HepG2 (cell line): ENCODE measurements around the gene TAB2. TPM values are rescaled to one million over a fixed set of nuclear protein-coding genes. Genes with fewer than 3 reads are reported as not detected.

Experiments used
- ATAC-seq: fragments of 200-7000 bp; cut with Tn5 transposase; 3 replicates; pipeline ENCODE4 v1.9.1; 2020; ENCODE audit warnings: mild to moderate bottlenecking, moderate library complexity
- BruUV-seq: library from RNA; stranded (reverse); fragments of 400-500 nt; replicated peaks from 2 replicates; lab custom pipeline; 2021; lab: Mats Ljungman, UMichigan
- CTCF ChIA-PET: fragments of 300-600 bp; formaldehyde crosslinking; extraction: SDS; loops from one replicate; lab custom pipeline; 2021; ENCODE audit warnings: low total read pairs, inconsistent platforms, low intra/inter-chr PET ratio; lab: Yijun Ruan, JAX
- POLR2A ChIA-PET: fragments of 350-600 bp; sonication (Branson Sonifier 250); formaldehyde crosslinking; loops from one replicate; lab custom pipeline; 2020; ENCODE audit warnings: antibody characterized with exemption, inconsistent platforms; lab: Yijun Ruan, JAX
- DNase-seq: peaks from one replicate; pipeline ENCODE4 v3.0.0-alpha.2; 2015; ENCODE audit warnings: low spot score
- FAIRE-seq: peaks from 3 replicates; lab custom pipeline; 2011; peaks lifted over from hg19 to GRCh38; lab: Jason Lieb, UNC
- H2AFZ ChIP-seq: one replicate; pipeline ENCODE4 v1.6.1; 2011; ENCODE audit warnings: low read length, inconsistent platforms
- H3K27ac ChIP-seq: fragments of 300-600 bp; 3 replicates; pipeline ENCODE4 v1.8.0; 2011; ENCODE audit warnings: mixed run types, mild to moderate bottlenecking, mixed read lengths, low read length, inconsistent platforms; ENCODE audit not compliant: insufficient read depth; ENCODE audit errors: extremely low read length
- H3K27me3 ChIP-seq, 2 experiments: fragments of 200-600 bp in 1 of 2; 2 replicates in 1 of 2; 3 replicates in 1 of 2; pipeline versions ENCODE4 v1.6.0 to v1.8.0; 2011; ENCODE audit warnings: low read length in 2 of 2, mild to moderate bottlenecking in 2 of 2, moderate library complexity in 2 of 2, inconsistent platforms in 1 of 2; ENCODE audit not compliant: insufficient read depth in 2 of 2, control insufficient read depth in 1 of 2
- H3K36me3 ChIP-seq, 2 experiments: fragments of 200-600 bp in 1 of 2; replicated peaks in 1 of 2; 2 replicates in 1 of 2; 3 replicates in 1 of 2; pipeline versions ENCODE4 v1.5.1 to v1.8.0; 2011; ENCODE audit warnings: low read length in 2 of 2, inconsistent platforms in 1 of 2; ENCODE audit not compliant: insufficient read depth in 2 of 2, control insufficient read depth in 1 of 2
- H3K4me1 ChIP-seq: 2 replicates; pipeline ENCODE4 v1.5.1; 2012; ENCODE audit warnings: low read length, inconsistent platforms; ENCODE audit not compliant: insufficient read depth
- H3K4me2 ChIP-seq: 2 replicates; pipeline ENCODE4 v1.6.0; 2011; ENCODE audit warnings: low read depth, low read length, inconsistent platforms
- H3K4me3 ChIP-seq, 3 experiments: fragments of 200-600 bp in 1 of 3; sonication (generic), shearing (Covaris generic) in 1 of 3; replicated peaks in 1 of 3; 2 replicates each; pipeline ENCODE4 v1.5.1; 2011 to 2016; ENCODE audit warnings: low read length in 3 of 3, inconsistent platforms in 2 of 3, low read depth in 2 of 3, mild to moderate bottlenecking in 2 of 3, control low read depth in 1 of 3, mixed read lengths in 1 of 3; ENCODE audit not compliant: insufficient read depth in 1 of 3
- H3K79me2 ChIP-seq: one replicate; pipeline ENCODE4 v1.6.1; 2011; ENCODE audit warnings: low read length, inconsistent platforms; ENCODE audit not compliant: insufficient read depth
- H3K9ac ChIP-seq: 2 replicates; pipeline ENCODE4 v1.6.0; 2011; ENCODE audit warnings: mild to moderate bottlenecking, low read depth, low read length, inconsistent platforms; ENCODE audit not compliant: insufficient read depth
- H3K9me3 ChIP-seq: 2 replicates; pipeline ENCODE4 v1.5.1; 2012; ENCODE audit warnings: mild to moderate bottlenecking, low read length
- H4K20me1 ChIP-seq: 2 replicates; pipeline ENCODE4 v1.6.0; 2011; ENCODE audit warnings: inconsistent platforms, mild to moderate bottlenecking, low read length, moderate library complexity; ENCODE audit not compliant: insufficient read depth
- ADNP ChIP-seq: sonication (generic); formaldehyde crosslinking; IDR thresholded peaks from 2 replicates; pipeline ENCODE4 v1.4.0; 2020; ENCODE audit warnings: missing genetic modification reagents
- ATF1 ChIP-seq: IDR thresholded peaks from 2 replicates; pipeline ENCODE4 v1.6.1; 2016; ENCODE audit warnings: mild to moderate bottlenecking, control low read depth
- FOXO1 ChIP-seq: sonication (generic); formaldehyde crosslinking; IDR thresholded peaks from 2 replicates; pipeline ENCODE4 v1.4.0; 2020; ENCODE audit warnings: missing genetic modification reagents
- MTF2 ChIP-seq: sonication (generic); formaldehyde crosslinking; IDR thresholded peaks from 2 replicates; pipeline ENCODE4 v1.5.0; 2020; ENCODE audit warnings: missing genetic modification reagents, borderline replicate concordance
- RARG ChIP-seq: sonication (generic); formaldehyde crosslinking; IDR thresholded peaks from 2 replicates; pipeline ENCODE4 v1.4.0; 2020; ENCODE audit warnings: low read depth, mild to moderate bottlenecking, missing genetic modification reagents
- ZNF121 ChIP-seq: sonication (generic); formaldehyde crosslinking; IDR thresholded peaks from 2 replicates; pipeline ENCODE4 v1.5.0; 2020; ENCODE audit warnings: mild to moderate bottlenecking, missing genetic modification reagents
- ZNF24 ChIP-seq: fragments of 450-650 bp; IDR thresholded peaks from 2 replicates; pipeline ENCODE4 v1.6.1; 2017; ENCODE audit warnings: antibody characterized with exemption, mild to moderate bottlenecking
- ZSCAN12 ChIP-seq: sonication (generic); formaldehyde crosslinking; IDR thresholded peaks from 2 replicates; pipeline ENCODE4 v1.9.0; 2021; ENCODE audit warnings: mild to moderate bottlenecking, missing genetic modification reagents
- WGBS: methylation state at CpG from one replicate; pipeline ENCODE4 v1.1.6; 2017; ENCODE audit warnings: low lambda C conversion rate; 5-methylcytosine and 5-hydroxymethylcytosine counted together
- in situ Hi-C: cut with HindIII; loops from 2 replicates; pipeline ENCODE4 v1.10.0; 2017; ENCODE audit warnings: low pct_unique_long_range_greater_than_20kb; ENCODE audit not compliant: extremely low pct_ligation_motif_present
- intact Hi-C: fragments of 100-400 bp; cut with micrococcal nuclease; formaldehyde crosslinking; loops from one replicate; pipeline ENCODE4 v1.10.0; 2022; ENCODE audit not compliant: unreplicated experiment
- polyA plus RNA-seq, 8 experiments: library from polyadenylated mRNA; depleted of rRNA in 3 of 8; stranded (reverse) in 7 of 8; unstranded in 1 of 8; fragments of >200 nt; fragmentation: Illumina TruSeq in 4 of 8; extraction: Trizol in 4 of 8; gene quantifications; 2 replicates each; pipeline versions ENCODE4 v1.2.1 to v1.2.3, GENCODE V29; 2011 to 2016; ENCODE audit warnings: low read depth in 4 of 8, missing spikeins in 1 of 8, mixed read lengths in 1 of 8; ENCODE audit not compliant: insufficient read depth in 1 of 8
- total RNA-seq, 5 experiments: library from RNA; depleted of rRNA; stranded (reverse); fragments of >200 nt; fragmentation: Illumina TruSeq; extraction: Trizol; gene quantifications; 2 replicates each; pipeline ENCODE4 v1.2.3, GENCODE V29; 2016; ENCODE audit warnings: low read depth in 1 of 5

The TAB2 gene
- total and polyA plus RNA-seq, 2 of the 13 experiments (the other 11 are each of a cell fraction or from before 2014, with no cell fraction given) = 23.7 to 50.2 TPM

DNA sequence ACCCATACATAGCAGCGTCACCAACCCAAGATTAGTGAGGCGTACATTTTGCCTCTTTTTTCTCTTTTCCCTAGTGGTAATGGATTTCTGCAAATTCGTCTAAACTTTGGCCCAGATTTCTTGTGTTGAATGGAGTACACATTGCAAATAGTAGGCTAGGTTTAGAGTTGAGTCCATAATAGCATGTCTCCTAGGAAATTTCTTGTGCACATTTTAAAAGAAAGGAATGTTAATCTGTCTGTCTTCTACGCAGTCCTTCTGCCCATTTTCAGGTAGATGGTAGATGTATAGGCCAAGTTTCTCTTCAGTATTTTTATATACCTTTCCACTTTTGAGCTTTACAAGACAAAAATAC, 15.7 kb downstream of the TAB2 start:
- no peak overlapping the region for H3K4me2 ChIP-seq
- H3K4me3 ChIP-seq = no peak overlapping the region
- H3K9me3 ChIP-seq = no peaks in the 10 kb centered on the region
- H3K36me3 ChIP-seq = no peaks in the 10 kb centered on the region
- POLR2A ChIA-PET = interaction anchor here (1.3 to 1.4 kb wide), 2 partner anchors 14 to 16 kb away, joined by 3 read pairs; partner anchors contain the start of gene TAB2
- in situ Hi-C loops (no loop called here), intact Hi-C loops (no loop called here)
- H2AFZ ChIP-seq = no peak overlapping the region
- 95% methylated on average over 4 of the region's 4 CpGs for WGBS
- no peak overlapping the region for H3K9ac ChIP-seq
- CTCF ChIA-PET = no interaction called here
- no peak overlapping the region for H3K27ac ChIP-seq
- H4K20me1 ChIP-seq = peaks cover 46% of the 10 kb centered on the region
- TF ChIP-seq ADNP (no peak), ZSCAN12 (no peak), RARG (CRISPR knock-in tag) (no peak), FOXO1 (CRISPR knock-in tag) (no peak), ATF1 (CRISPR knock-in tag) (no peak), ZNF24 (no peak)
- H3K79me2 ChIP-seq = peaks cover 99% of the 10 kb centered on the region
- ATAC-seq = no peak; the same call in 2 of the 3 replicates
- H3K27me3 ChIP-seq = no peaks in the 10 kb centered on the region
- BruUV-seq = no TSS peak
- DNase-seq = no peak
- no peak for FAIRE-seq
- H3K4me1 ChIP-seq = peaks cover 63% of the 10 kb centered on the region

GRCh38 chr6:149334201-149334600, 16.7 kb downstream of the TAB2 start:
- TF ChIP-seq ZNF121 (CRISPR knock-in tag) (peak; percentile 87), MTF2 (CRISPR knock-in tag) (no peak)
- ATAC-seq = no peak
- BruUV-seq = no TSS peak
- Histone ChIP-seq H3K9ac (no peak overlapping the region), H3K4me2 (no peak overlapping the region), H4K20me1 (peaks cover 37% of the 10 kb centered on the region), H2AFZ (no peak overlapping the region), H3K27me3 (no peaks in the 10 kb centered on the region), H3K36me3 (no peaks in the 10 kb centered on the region), H3K27ac (no peak overlapping the region), H3K4me1 (peaks cover 63% of the 10 kb centered on the region), H3K4me3 (no peak overlapping the region), H3K79me2 (peaks cover 99% of the 10 kb centered on the region), H3K9me3 (no peaks in the 10 kb centered on the region)
- WGBS = 65% methylated on average over 3 of the region's 3 CpGs
- ChIA-PET POLR2A (interaction anchor here (1.4 kb wide), 1 partner anchor 17 kb away, joined by 4 read pairs; the partner anchor contains the start of gene TAB2), CTCF (no interaction called here)
- DNase-seq = no peak
- in situ Hi-C loops (no loop called here), intact Hi-C loops (no loop called here)
- no peak for FAIRE-seq
